Measurements from ENCODE around the gene FGFR3. TPM values are rescaled to one million over a fixed set of nuclear protein-coding genes. Genes with fewer than 3 reads are reported as not detected.

Gene FGFR3
- total RNA-seq, 1 experiment from 2014 or later = 8.6 TPM

GRCh38 chr4:1779588-1780382 lies 13.3 kb upstream of the FGFR3 start:
- DNase-seq (ENCODE audit: low read depth) = no peak
- in situ Hi-C loops (cut with HindIII; ENCODE audit: low pct_unique_long_range_greater_than_20kb, low sequenced_read_pairs) = no loop called here

DNA sequence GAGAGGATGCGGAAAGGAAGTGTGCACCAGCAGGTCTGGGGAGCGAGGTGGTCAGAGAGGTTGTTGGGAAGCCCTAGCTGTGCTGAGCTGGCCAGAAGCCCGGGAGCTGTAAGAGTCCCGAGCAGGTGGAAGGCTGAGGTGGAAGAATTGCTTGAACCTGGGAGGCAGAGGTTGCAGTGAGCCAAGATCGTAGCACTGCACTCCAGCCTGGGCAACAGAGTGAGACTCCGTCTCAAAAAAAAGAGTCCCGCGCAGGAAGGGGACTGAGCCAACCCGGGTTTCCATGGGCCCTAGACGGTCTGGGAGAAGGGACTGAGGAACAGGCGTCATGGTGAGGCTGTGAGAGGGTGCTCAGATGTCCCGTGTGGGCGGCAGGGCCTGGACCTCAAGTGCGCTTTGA lies 12.7 kb upstream of the FGFR3 start:
- no peak for DNase-seq (ENCODE audit: low read depth)
- in situ Hi-C loops (cut with HindIII; ENCODE audit: low pct_unique_long_range_greater_than_20kb, low sequenced_read_pairs) = no loop called here

DNA sequence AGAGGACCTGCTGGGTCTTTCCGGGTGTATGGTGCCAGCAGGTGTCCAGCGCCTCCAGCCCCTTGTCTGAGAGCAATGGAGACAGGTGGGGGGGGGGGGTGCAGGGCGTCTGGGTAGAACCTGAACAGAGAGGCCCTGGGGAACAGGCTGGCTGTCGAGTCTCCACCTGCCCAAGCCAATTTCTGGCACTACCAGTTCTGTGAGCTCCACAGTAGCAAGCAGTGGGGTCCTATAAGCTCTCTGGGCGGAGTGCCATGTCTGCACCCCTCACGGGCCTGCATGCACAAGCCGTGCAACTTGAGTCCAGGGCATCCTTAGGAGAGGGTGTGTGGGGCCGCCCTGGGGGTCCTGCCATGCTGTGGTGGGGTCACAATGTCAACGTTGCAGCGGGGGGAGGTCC lies 10.1 kb upstream of the FGFR3 start:
- in situ Hi-C loops (cut with HindIII; ENCODE audit: low pct_unique_long_range_greater_than_20kb, low sequenced_read_pairs) = no loop called here
- DNase-seq (ENCODE audit: low read depth) = no peak

- DNase-seq (ENCODE audit: low read depth) = no peak
- in situ Hi-C loops (cut with HindIII; ENCODE audit: low pct_unique_long_range_greater_than_20kb, low sequenced_read_pairs) = no loop called here
Measured at GRCh38 chr4:1783970-1784369, 9.1 kb upstream of the FGFR3 start.

DNA sequence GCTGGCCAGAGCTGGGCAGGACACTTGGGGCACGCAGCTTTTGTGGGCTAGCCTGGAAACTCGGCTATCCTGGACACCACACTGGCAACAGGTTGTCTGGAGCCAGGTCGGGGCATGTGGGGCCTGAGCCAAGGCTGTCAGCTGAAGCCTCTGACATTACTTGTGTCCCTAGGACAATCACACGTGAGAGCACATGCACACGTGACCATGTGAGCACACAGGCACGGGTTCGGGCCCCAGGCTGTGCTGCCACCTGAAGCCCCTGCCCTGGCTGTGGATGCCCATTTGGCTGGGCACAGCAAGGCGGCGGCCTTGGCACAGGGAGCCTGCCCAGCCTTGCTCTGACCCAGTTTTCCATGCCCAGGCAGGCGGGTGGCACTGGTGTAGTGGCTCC lies 8.7 kb upstream of the FGFR3 start:
- no peak for DNase-seq (ENCODE audit: low read depth)
- in situ Hi-C loops (cut with HindIII; ENCODE audit: low pct_unique_long_range_greater_than_20kb, low sequenced_read_pairs) = no loop called here

DNA sequence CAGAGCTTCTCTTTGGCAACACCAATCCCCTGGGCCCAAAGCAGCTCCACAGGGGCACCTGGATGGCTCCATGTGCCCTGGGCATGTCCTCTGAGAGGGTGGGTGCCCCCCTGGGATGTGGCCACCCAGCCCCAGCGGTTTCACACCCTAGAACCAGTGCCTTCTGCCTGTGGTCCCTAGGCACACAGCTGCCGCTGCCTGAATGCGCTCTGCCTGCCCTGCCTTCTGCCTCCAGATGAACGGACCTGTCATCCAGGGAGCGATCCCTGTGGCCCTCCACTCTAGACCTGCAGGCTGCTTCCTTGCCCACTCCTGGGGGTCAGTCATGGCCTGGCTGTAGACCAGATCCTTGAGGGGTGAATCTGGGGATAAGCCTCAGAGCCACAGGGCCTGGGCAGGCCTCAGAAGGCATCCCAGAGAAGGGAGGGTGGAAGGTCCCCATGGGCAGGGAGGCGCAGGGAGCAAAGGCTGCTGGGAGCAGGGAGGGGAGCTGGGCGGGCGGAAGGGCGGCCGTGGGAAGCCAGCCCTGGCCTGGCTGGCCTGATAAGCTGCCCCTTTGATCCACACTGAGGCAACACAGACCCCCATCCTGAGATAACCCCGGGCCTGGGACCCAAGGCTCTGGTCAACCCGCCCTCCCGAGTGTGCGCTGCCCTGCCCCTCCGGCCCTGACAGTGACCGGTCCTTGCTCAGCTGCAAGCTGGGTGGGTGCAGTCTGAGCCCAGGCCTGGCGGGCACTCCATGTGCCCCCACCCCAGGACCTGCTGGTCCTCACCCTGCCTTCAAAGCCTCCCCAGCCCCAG lies 8.1 kb upstream of the FGFR3 start:
- in situ Hi-C loops (cut with HindIII; ENCODE audit: low pct_unique_long_range_greater_than_20kb, low sequenced_read_pairs) = no loop called here
- no peak for DNase-seq (ENCODE audit: low read depth)

DNA sequence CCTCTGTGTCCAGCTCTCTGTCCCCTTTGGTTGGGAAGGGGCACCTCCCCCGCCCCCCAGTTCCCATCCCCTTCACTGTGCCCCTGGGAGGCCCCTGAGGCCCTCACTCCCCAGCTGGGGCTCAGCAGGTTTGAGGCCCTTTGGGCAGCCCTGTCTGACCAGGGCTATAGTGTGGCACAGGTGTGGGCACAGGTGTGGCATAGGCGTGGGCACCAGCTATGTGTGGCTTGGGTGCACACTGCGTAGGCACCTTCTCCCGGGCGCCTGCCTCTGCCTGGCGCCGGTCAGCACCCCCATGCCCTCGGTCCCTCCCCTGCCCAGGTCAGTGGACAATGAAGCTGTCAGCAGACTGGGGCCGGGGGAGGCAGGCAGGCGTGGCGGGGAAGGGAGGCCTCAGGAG lies 7.5 kb upstream of the FGFR3 start:
- no peak for DNase-seq (ENCODE audit: low read depth)
- in situ Hi-C loops (cut with HindIII; ENCODE audit: low pct_unique_long_range_greater_than_20kb, low sequenced_read_pairs) = no loop called here

DNA sequence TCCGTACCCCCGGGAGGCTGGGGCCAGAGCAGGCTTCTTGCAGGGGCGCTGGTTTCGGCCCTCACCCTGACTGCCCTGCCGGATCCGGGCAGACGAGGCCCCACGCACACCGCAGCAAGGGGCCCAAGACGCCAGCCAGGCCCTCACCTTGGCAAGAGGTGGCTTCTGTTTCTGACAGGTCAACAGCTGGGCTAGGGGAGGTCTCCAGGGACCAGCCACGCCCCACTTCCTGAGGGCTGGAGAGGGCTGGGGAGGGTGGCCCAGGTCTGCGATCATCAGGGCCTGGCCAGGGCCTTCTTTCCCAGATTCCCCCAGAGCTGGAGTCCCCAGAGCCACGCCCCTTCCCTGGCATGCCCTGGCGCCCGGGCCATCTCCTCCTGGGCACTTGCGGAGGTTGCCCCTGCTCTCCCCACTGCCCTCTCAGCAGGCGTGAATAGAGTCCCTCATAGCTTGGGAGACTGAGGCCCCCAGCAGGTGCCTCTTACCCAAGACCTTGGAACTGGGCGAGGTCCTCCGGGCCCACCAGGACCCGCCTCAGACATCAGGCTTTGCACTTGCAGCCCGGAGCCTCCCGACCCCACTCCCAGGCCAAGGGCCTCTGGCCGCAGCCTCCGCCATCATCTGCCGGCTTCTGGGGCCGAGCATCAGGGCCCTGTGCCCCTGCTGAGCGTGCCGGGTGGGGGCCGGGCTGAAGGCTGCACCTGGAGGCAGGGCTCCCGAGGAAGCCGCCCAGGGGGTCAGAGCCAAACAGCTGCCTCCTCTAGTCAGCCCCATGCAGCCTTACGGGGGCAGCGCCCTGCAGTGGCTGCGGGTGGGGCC lies 6.3 kb upstream of the FGFR3 start:
- DNase-seq (ENCODE audit: low read depth) = no peak
- in situ Hi-C loops (cut with HindIII; ENCODE audit: low pct_unique_long_range_greater_than_20kb, low sequenced_read_pairs) = no loop called here

- in situ Hi-C loops (cut with HindIII; ENCODE audit: low pct_unique_long_range_greater_than_20kb, low sequenced_read_pairs) = no loop called here
- DNase-seq (ENCODE audit: low read depth) = no peak
Measured at GRCh38 chr4:1787411-1788077, 5.5 kb upstream of the FGFR3 start.

GRCh38 chr4:1788254-1788973 lies 4.7 kb upstream of the FGFR3 start:
- in situ Hi-C loops (cut with HindIII; ENCODE audit: low pct_unique_long_range_greater_than_20kb, low sequenced_read_pairs) = no loop called here
- DNase-seq (ENCODE audit: low read depth) = no peak

DNA sequence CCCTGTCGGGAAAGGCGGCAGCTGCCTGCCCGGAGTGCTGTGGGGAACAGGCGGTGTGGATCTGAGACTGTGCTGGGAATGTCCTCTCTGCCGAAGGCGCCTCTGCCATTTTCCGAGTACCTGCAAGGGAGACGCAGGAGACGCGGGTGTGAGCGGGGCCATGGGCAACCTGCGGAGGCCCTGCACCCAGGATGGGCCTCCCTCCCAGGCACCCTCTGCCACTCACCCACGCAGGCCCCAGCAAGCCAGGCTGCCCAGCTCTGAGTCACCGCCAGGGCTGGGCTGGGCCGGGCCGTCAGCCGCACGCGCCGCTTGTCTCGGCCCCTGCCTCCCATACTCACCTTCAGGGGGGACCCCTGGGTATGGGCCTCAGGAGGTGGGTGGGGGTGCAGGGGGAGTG lies 3.5 kb upstream of the FGFR3 start:
- no peak for DNase-seq (ENCODE audit: low read depth)
- in situ Hi-C loops (cut with HindIII; ENCODE audit: low pct_unique_long_range_greater_than_20kb, low sequenced_read_pairs) = no loop called here

DNA sequence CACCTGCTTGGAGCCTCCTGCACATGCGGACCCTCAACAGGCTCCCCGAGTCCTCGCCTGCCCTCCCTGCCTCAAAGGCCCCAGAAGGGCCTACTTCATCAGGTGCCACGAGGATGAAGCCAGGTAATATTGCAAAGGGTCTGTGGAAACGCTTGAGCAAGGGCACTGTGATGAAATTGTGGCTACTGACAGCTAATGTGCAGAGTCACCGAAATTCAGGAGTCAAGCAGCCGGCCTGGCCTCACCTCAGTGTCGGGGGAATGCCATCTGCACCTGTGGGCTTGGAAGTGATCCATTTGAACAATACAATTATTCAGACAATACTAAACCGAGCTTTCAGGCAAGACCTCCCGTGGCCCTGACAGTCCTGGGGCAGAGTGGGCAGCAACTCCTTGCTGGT lies 3.1 kb upstream of the FGFR3 start:
- in situ Hi-C loops (cut with HindIII; ENCODE audit: low pct_unique_long_range_greater_than_20kb, low sequenced_read_pairs) = no loop called here
- no peak for DNase-seq (ENCODE audit: low read depth)

GRCh38 chr4:1792158-1792831 lies 798 bp upstream of the FGFR3 start:
- in situ Hi-C loops (cut with HindIII; ENCODE audit: low pct_unique_long_range_greater_than_20kb, low sequenced_read_pairs) = no loop called here
- no peak for DNase-seq (ENCODE audit: low read depth)

- in situ Hi-C loops (cut with HindIII; ENCODE audit: low pct_unique_long_range_greater_than_20kb, low sequenced_read_pairs) = no loop called here
- no peak for DNase-seq (ENCODE audit: low read depth)
Measured at GRCh38 chr4:1793496-1793840, 375 bp downstream of the FGFR3 start.

GRCh38 chr4:1793940-1794808 lies 1.1 kb downstream of the FGFR3 start:
- in situ Hi-C loops (cut with HindIII; ENCODE audit: low pct_unique_long_range_greater_than_20kb, low sequenced_read_pairs) = no loop called here
- peak; percentile 16 for DNase-seq (ENCODE audit: low read depth)

GRCh38 chr4:1794809-1795298 lies 1.8 kb downstream of the FGFR3 start:
- in situ Hi-C loops (cut with HindIII; ENCODE audit: low pct_unique_long_range_greater_than_20kb, low sequenced_read_pairs) = no loop called here
- no peak for DNase-seq (ENCODE audit: low read depth)

All from Caki2 (cell line).